OCI-LY7 (cell line): ENCODE data around the gene IGSF21. TPM values are rescaled to one million over a fixed set of nuclear protein-coding genes. Genes with fewer than 3 reads are reported as not detected.

Source experiments
- BruUV-seq: library from RNA; stranded (reverse); fragments of 400-500 nt; replicated peaks from 2 replicates; lab custom pipeline; 2021; lab: Mats Ljungman, UMichigan
- CTCF ChIA-PET: fragments of 300-600 bp; sonication (Branson Sonifier 250); formaldehyde crosslinking; loops from one replicate; lab custom pipeline; 2022; ENCODE audit warnings: antibody characterized with exemption; ENCODE audit not compliant: unreplicated experiment; lab: Charles Lee
- POLR2A ChIA-PET: fragments of 300-600 bp; sonication (Branson Sonifier 250); formaldehyde crosslinking; loops from one replicate; lab custom pipeline; 2022; ENCODE audit warnings: antibody characterized with exemption; lab: Charles Lee
- DNase-seq: peaks from one replicate; pipeline ENCODE4 v3.0.0-alpha.2; 2015; ENCODE audit warnings: low spot score
- H2AFZ ChIP-seq: fragments of 200-600 bp; sonication (generic), shearing (Covaris generic); 2 replicates; pipeline ENCODE4 v1.6.1; 2014; ENCODE audit warnings: mild to moderate bottlenecking, antibody characterized with exemption, low read length, moderate library complexity
- H3K27ac ChIP-seq: fragments of 200-600 bp; sonication (generic); 2 replicates; pipeline ENCODE4 v1.5.1; 2014; ENCODE audit warnings: mixed run types, low read depth, mild to moderate bottlenecking, moderate library complexity, low read length, inconsistent platforms; ENCODE audit not compliant: poor library complexity, severe bottlenecking
- H3K36me3 ChIP-seq: fragments of 200-600 bp; sonication (generic); 2 replicates; pipeline ENCODE4 v1.6.1; 2014; ENCODE audit warnings: mild to moderate bottlenecking, antibody characterized with exemption, low read length, moderate library complexity, mixed read lengths; ENCODE audit not compliant: insufficient read depth
- H3K4me1 ChIP-seq: fragments of 200-600 bp; sonication (generic); 2 replicates; pipeline ENCODE4 v1.5.1; 2014; ENCODE audit warnings: mild to moderate bottlenecking, low read length; ENCODE audit not compliant: insufficient read depth, poor library complexity, severe bottlenecking
- H3K4me2 ChIP-seq: fragments of 200-600 bp; sonication (generic); 2 replicates; pipeline ENCODE4 v1.6.1; 2014; ENCODE audit warnings: mild to moderate bottlenecking, low read length
- H3K4me3 ChIP-seq: fragments of 200-600 bp; sonication (generic); 2 replicates; pipeline ENCODE4 v1.5.1; 2014; ENCODE audit warnings: mild to moderate bottlenecking, low read depth, low read length; ENCODE audit not compliant: poor library complexity, severe bottlenecking
- H3K79me2 ChIP-seq: fragments of 200-600 bp; sonication (generic); 2 replicates; pipeline ENCODE4 v1.6.1; 2016; ENCODE audit warnings: low read depth, mild to moderate bottlenecking, low read length, moderate library complexity, mixed read lengths; ENCODE audit not compliant: insufficient read depth
- H3K9me2 ChIP-seq: fragments of 200-600 bp; sonication (generic); 2 replicates; pipeline ENCODE4 v1.6.1; 2016; ENCODE audit warnings: mild to moderate bottlenecking, low read length, mixed read lengths; ENCODE audit not compliant: insufficient read depth
- H3K9me3 ChIP-seq: fragments of 200-600 bp; sonication (generic); 2 replicates; pipeline ENCODE4 v1.6.1; 2014; ENCODE audit warnings: mild to moderate bottlenecking, mixed run types, low read length, mixed read lengths
- H4K20me1 ChIP-seq: fragments of 200-600 bp; sonication (generic); 2 replicates; pipeline ENCODE4 v1.6.1; 2014; ENCODE audit warnings: mild to moderate bottlenecking, antibody characterized with exemption, low read length, moderate library complexity, mixed read lengths; ENCODE audit not compliant: insufficient read depth
- EZH2phosphoT487 ChIP-seq: fragments of 200-600 bp; sonication (generic); IDR thresholded peaks from 2 replicates; pipeline ENCODE4 v1.6.1; 2018; ENCODE audit warnings: low read depth, borderline replicate concordance, mild to moderate bottlenecking, mixed run types, antibody characterized with exemption, low read length, moderate library complexity, mixed read lengths
- intact Hi-C: fragments of 100-400 bp; cut with micrococcal nuclease; formaldehyde crosslinking; loops from one replicate; pipeline ENCODE4 v1.10.0; 2022; ENCODE audit not compliant: unreplicated experiment
- total RNA-seq, 2 experiments: library from RNA; depleted of rRNA in 1 of 2; stranded (reverse); fragments of >200 nt in 1 of 2; shearing (Covaris generic) in 1 of 2; gene quantifications; 2 replicates each; pipeline ENCODE4 v1.2.3, GENCODE V29; 2014 to 2022
- TF ChIP-seq, protein P1 (sequence below): fragments of 200-600 bp; sonication (generic); conservative IDR thresholded peaks from 2 replicates; pipeline ENCODE4 v1.5.1; 2014; ENCODE audit warnings: mild to moderate bottlenecking, antibody characterized with exemption, low read length, moderate library complexity, mixed read lengths

The IGSF21 gene
- total RNA-seq, 2 experiments from 2014 or later = 0.17 TPM; not detected in 1

DNA sequence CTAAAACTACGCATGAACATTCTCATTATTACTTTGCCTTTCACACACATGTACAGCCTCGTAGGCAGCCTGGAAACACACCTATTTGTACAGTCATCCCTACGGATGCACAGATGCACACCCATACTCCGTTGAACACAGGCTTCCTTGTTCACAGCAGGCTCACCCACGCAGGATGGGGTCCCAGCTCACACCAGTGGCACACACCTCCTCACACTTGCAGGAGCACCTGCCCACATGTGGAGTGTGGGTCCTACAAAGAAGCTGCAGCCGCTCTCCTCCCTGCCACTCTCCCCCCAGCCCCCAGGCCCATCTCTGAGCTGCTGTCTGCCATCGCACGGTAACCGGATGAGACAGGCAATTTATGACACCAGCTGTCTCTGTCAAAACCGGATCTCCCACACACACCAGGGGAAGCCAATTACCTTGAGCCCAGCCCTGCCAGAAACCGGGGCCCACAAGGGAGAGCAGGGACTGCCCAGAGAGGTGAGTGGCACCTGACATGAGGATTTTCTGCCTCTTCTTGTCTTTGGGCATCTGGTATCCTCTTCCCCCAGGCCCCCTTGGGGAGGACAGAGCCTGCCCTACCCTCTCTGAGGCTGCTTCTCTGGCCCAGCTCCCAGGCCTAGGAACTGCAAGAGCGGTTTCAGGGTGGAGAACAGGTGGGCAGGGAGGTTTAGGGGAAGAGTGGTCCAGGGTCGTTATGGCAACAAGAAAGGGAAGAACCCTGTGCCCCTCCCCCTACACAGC is 175.4 kb downstream of the IGSF21 start:
- no peaks in the 10 kb centered on the region for H3K9me2 ChIP-seq
- peaks cover 95% of the 10 kb centered on the region for H3K4me1 ChIP-seq
- peak overlapping the region; percentile 76 for H3K4me2 ChIP-seq
- no TSS peak for BruUV-seq
- ChIA-PET POLR2A (no interaction called here), CTCF (interaction anchor here (0.6 kb wide), 1 partner anchor 168 kb away, joined by 3 read pairs; no protein-coding TSS in a partner anchor)
- no peaks in the 10 kb centered on the region for H3K79me2 ChIP-seq
- TF ChIP-seq, protein P1, sequence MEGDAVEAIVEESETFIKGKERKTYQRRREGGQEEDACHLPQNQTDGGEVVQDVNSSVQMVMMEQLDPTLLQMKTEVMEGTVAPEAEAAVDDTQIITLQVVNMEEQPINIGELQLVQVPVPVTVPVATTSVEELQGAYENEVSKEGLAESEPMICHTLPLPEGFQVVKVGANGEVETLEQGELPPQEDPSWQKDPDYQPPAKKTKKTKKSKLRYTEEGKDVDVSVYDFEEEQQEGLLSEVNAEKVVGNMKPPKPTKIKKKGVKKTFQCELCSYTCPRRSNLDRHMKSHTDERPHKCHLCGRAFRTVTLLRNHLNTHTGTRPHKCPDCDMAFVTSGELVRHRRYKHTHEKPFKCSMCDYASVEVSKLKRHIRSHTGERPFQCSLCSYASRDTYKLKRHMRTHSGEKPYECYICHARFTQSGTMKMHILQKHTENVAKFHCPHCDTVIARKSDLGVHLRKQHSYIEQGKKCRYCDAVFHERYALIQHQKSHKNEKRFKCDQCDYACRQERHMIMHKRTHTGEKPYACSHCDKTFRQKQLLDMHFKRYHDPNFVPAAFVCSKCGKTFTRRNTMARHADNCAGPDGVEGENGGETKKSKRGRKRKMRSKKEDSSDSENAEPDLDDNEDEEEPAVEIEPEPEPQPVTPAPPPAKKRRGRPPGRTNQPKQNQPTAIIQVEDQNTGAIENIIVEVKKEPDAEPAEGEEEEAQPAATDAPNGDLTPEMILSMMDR = no peak
- no peak for TF ChIP-seq EZH2phosphoT487
- no peaks in the 10 kb centered on the region for H3K36me3 ChIP-seq
- H3K27ac ChIP-seq = peak overlapping the region; percentile 95
- no peaks in the 10 kb centered on the region for H3K9me3 ChIP-seq
- no peaks in the 10 kb centered on the region for H4K20me1 ChIP-seq
- DNase-seq = peak; percentile 72
- H2AFZ ChIP-seq = peak overlapping the region; percentile 9; the same call in 1 of the 2 replicates
- H3K4me3 ChIP-seq = peak overlapping the region; percentile 66
- intact Hi-C loops = loop anchor here (5.0 kb wide), 1 partner anchor 51 kb away; no protein-coding TSS in a partner anchor

DNA sequence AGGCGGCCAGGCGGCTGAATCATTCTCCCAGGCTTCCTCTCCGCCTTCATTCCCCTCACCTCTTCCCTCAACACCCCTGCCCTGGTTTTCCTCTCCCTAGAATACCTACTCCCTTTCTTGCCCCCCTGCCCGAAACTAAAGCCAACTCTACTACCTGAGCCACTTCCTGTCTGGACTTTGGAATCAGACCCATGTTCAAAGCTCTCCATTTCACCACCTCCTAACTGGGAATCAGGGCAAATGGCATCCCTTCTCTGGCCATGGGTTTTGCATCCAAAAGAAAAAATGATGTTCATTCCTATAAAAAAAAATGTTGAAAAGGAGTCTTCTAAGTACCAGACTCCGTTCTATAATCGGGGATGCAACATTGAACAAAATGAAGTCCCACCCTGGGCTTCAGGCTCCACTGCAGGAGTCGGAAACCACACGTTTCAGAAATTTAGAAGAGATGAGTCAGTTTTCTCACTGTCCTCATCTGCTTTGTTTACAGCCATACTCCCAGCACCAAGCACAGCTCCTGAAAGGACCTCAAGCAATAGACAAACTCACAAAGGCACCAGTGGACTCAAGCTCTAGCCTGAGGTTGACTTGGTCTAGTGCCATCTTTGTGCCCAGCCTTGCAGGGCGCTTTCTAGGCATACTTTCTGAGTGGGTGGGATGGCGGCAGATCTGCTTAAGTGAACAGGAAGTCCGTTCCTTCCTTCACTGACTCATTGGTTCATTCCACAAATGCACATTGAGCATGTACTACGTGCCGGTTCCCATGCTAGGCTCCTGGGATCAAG is 176.2 kb downstream of the IGSF21 start:
- CTCF ChIA-PET = no interaction called here
- POLR2A ChIA-PET = no interaction called here
- TF ChIP-seq, protein P1 = no peak
- no peak for TF ChIP-seq EZH2phosphoT487
- intact Hi-C loops = loop anchor here (5.0 kb wide), 1 partner anchor 51 kb away; no protein-coding TSS in a partner anchor
- Histone ChIP-seq H4K20me1 (no peaks in the 10 kb centered on the region), H3K36me3 (no peaks in the 10 kb centered on the region), H3K79me2 (no peaks in the 10 kb centered on the region), H3K9me3 (no peaks in the 10 kb centered on the region), H3K9me2 (no peaks in the 10 kb centered on the region), H3K27ac (peak overlapping the region; percentile 95), H3K4me2 (peak overlapping the region; percentile 76), H3K4me3 (peak overlapping the region; percentile 66), H2AFZ (peak overlapping the region; percentile 16; the same call in 1 of the 2 replicates), H3K4me1 (peaks cover 95% of the 10 kb centered on the region)
- DNase-seq = no peak
- BruUV-seq = no TSS peak
